Measurements from ENCODE around the gene NRIP1.

DNA sequence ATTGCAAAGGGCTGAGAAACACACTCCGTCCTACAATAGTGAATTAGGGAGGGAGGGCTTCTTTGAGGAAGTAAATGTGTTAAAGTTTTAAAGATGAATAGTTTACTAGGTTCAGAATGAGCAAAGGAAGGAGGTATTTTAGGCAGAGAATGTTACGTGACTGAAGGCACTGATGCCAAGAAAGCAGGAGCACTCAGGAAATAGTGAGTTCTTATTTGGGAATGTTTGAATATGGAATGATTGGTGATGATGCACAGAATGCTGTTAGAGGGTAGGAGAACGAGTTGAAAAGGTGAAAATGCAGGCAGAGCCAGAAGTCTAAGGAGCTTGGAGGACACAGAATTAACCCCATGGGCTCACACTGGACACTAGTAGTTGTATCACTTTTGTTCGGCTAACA is 108.0 kb downstream of the NRIP1 start:
- TF ChIP-seq, protein P1, sequence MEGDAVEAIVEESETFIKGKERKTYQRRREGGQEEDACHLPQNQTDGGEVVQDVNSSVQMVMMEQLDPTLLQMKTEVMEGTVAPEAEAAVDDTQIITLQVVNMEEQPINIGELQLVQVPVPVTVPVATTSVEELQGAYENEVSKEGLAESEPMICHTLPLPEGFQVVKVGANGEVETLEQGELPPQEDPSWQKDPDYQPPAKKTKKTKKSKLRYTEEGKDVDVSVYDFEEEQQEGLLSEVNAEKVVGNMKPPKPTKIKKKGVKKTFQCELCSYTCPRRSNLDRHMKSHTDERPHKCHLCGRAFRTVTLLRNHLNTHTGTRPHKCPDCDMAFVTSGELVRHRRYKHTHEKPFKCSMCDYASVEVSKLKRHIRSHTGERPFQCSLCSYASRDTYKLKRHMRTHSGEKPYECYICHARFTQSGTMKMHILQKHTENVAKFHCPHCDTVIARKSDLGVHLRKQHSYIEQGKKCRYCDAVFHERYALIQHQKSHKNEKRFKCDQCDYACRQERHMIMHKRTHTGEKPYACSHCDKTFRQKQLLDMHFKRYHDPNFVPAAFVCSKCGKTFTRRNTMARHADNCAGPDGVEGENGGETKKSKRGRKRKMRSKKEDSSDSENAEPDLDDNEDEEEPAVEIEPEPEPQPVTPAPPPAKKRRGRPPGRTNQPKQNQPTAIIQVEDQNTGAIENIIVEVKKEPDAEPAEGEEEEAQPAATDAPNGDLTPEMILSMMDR (IDR thresholded peaks at IDR 0.05) = no peak
- TF ChIP-seq POLR2AphosphoS5 (IDR thresholded peaks at IDR 0.05; ENCODE audit: low read depth, low read length) = no peak
- no peak for TF ChIP-seq SIN3A (IDR thresholded peaks at IDR 0.05; ENCODE audit: borderline replicate concordance, insufficient read depth, low read depth, low read length)
- no peak for TF ChIP-seq TCF7L2 (IDR thresholded peaks at IDR 0.05; ENCODE audit: low read depth, low read length)
- TF ChIP-seq, protein P2, sequence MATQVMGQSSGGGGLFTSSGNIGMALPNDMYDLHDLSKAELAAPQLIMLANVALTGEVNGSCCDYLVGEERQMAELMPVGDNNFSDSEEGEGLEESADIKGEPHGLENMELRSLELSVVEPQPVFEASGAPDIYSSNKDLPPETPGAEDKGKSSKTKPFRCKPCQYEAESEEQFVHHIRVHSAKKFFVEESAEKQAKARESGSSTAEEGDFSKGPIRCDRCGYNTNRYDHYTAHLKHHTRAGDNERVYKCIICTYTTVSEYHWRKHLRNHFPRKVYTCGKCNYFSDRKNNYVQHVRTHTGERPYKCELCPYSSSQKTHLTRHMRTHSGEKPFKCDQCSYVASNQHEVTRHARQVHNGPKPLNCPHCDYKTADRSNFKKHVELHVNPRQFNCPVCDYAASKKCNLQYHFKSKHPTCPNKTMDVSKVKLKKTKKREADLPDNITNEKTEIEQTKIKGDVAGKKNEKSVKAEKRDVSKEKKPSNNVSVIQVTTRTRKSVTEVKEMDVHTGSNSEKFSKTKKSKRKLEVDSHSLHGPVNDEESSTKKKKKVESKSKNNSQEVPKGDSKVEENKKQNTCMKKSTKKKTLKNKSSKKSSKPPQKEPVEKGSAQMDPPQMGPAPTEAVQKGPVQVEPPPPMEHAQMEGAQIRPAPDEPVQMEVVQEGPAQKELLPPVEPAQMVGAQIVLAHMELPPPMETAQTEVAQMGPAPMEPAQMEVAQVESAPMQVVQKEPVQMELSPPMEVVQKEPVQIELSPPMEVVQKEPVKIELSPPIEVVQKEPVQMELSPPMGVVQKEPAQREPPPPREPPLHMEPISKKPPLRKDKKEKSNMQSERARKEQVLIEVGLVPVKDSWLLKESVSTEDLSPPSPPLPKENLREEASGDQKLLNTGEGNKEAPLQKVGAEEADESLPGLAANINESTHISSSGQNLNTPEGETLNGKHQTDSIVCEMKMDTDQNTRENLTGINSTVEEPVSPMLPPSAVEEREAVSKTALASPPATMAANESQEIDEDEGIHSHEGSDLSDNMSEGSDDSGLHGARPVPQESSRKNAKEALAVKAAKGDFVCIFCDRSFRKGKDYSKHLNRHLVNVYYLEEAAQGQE (IDR thresholded peaks at IDR 0.05; ENCODE audit: insufficient read depth in 1 of 2, low read depth in 2 of 2, low read length in 1 of 2) = no peak
